Epithelial cell of proximal tubule (primary cell): ENCODE results near the gene PDE4C. TPM values are rescaled to one million over a fixed set of nuclear protein-coding genes. Genes with fewer than 3 reads are reported as not detected.

ENCODE experiments used
- DNase-seq: peaks from one replicate; pipeline ENCODE4 v3.0.0-alpha.2; 2011; ENCODE audit warnings: low read depth
- H3K4me3 ChIP-seq: 2 replicates; pipeline ENCODE4 v1.5.1; 2011; ENCODE audit warnings: low read depth, mild to moderate bottlenecking, low read length
- CTCF ChIP-seq: conservative IDR thresholded peaks from 2 replicates; pipeline ENCODE4 v1.5.1; 2012; ENCODE audit warnings: low read depth, mild to moderate bottlenecking, low read length
- total RNA-seq: library from RNA; depleted of rRNA; stranded (reverse); fragments of >200 nt; gene quantifications from 2 replicates; pipeline ENCODE4 v1.2.3, GENCODE V29; 2015

PDE4C gene
- total RNA-seq, 1 donor from 2014 or later: 0.63 TPM

GRCh38 chr19:18262917-18263316 is 36.7 kb upstream of the PDE4C start:
- TF ChIP-seq CTCF: no peak
- no peak for DNase-seq
- H3K4me3 ChIP-seq: no peak overlapping the region

- no peak for TF ChIP-seq CTCF
- no peak for DNase-seq
- H3K4me3 ChIP-seq: no peak overlapping the region
Measured at GRCh38 chr19:18262144-18262543, 35.9 kb upstream of the PDE4C start.

- no peak for TF ChIP-seq CTCF
- no peak overlapping the region for H3K4me3 ChIP-seq
- no peak for DNase-seq
Measured at GRCh38 chr19:18261474-18261873, 35.2 kb upstream of the PDE4C start.

- no peak for DNase-seq
- TF ChIP-seq CTCF: no peak
- no peak overlapping the region for H3K4me3 ChIP-seq
Measured at GRCh38 chr19:18259893-18260292, 33.7 kb upstream of the PDE4C start.

- no peak overlapping the region for H3K4me3 ChIP-seq
- no peak for TF ChIP-seq CTCF
- DNase-seq: no peak
Measured at GRCh38 chr19:18257503-18258470, 31.5 kb upstream of the PDE4C start.

- DNase-seq: no peak
- no peak for TF ChIP-seq CTCF
- no peak overlapping the region for H3K4me3 ChIP-seq
Measured at GRCh38 chr19:18254546-18255503, 28.6 kb upstream of the PDE4C start.
